ENCODE measurements around the gene GAS6.

GAS6 gene

DNA sequence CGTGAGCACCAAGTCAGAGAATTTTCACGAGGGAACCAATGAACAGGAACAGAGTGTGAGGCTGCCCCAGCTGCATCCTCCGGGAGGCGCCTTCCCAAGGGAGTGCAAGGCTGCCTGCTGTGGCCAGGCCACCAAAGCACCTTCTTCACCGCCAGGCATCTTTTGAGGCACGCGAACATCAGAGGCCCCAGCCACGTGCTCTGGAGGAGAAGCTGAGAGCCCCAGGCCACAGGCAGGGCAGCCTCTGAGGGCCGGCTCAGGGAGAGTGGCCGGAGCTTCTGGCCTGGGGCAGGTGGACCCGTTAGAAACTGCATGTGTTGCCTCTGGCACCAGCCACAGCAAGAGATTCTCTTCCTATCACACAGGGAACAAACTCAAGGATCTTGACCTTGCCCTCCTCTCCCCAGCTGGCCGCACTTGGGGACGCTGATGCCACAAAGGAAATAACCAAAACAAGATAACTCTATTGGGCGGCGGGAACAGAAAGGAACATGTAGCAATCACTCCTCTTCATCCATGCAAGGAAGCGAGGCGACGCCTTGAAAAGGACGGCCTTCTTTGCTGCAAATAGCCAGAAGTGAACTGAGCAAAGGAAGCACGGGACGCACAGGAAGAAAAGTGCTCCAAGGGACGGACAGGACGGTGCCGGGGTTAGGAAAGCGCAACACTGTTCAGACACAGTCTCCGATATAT is 19.9 kb downstream of the GAS6 start:
- DNase-seq (ENCODE audit: low spot score) = no peak
- TF ChIP-seq, protein P1, sequence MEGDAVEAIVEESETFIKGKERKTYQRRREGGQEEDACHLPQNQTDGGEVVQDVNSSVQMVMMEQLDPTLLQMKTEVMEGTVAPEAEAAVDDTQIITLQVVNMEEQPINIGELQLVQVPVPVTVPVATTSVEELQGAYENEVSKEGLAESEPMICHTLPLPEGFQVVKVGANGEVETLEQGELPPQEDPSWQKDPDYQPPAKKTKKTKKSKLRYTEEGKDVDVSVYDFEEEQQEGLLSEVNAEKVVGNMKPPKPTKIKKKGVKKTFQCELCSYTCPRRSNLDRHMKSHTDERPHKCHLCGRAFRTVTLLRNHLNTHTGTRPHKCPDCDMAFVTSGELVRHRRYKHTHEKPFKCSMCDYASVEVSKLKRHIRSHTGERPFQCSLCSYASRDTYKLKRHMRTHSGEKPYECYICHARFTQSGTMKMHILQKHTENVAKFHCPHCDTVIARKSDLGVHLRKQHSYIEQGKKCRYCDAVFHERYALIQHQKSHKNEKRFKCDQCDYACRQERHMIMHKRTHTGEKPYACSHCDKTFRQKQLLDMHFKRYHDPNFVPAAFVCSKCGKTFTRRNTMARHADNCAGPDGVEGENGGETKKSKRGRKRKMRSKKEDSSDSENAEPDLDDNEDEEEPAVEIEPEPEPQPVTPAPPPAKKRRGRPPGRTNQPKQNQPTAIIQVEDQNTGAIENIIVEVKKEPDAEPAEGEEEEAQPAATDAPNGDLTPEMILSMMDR (IDR thresholded peaks at IDR 0.05; ENCODE audit: extremely low read depth, missing control alignments) = no peak

DNA sequence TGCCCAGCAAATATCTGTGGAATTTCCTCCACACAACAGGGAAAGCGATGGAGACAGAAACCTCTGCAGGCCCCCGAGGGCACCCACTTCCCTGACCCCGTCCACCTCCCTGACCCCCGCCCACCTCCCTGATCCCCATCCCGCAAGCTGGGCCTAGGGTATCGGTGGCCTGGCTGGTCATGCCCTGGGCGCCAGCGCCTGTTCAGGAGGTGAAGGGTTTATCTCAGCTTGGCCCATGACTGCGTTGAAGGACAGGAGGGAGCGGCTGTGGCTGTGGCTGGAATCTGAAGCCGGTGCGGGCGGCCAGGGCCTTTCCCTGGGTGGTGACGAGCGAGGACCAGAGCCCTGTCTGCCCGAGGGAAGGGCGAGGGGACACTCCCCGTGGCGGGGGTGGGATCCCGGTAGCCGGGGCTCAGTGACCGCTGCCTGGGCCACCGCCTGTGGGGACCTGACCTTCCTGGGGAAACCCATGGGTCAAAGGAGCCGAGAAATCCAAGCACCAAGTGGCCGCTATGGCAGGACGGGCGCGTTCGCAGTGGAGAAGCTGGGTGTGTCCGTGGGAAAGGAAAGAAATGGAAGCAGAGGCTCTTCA is 20.7 kb downstream of the GAS6 start:
- DNase-seq (ENCODE audit: low spot score) = no peak
- TF ChIP-seq, protein P1 (IDR thresholded peaks at IDR 0.05; ENCODE audit: extremely low read depth, missing control alignments) = no peak

DNA sequence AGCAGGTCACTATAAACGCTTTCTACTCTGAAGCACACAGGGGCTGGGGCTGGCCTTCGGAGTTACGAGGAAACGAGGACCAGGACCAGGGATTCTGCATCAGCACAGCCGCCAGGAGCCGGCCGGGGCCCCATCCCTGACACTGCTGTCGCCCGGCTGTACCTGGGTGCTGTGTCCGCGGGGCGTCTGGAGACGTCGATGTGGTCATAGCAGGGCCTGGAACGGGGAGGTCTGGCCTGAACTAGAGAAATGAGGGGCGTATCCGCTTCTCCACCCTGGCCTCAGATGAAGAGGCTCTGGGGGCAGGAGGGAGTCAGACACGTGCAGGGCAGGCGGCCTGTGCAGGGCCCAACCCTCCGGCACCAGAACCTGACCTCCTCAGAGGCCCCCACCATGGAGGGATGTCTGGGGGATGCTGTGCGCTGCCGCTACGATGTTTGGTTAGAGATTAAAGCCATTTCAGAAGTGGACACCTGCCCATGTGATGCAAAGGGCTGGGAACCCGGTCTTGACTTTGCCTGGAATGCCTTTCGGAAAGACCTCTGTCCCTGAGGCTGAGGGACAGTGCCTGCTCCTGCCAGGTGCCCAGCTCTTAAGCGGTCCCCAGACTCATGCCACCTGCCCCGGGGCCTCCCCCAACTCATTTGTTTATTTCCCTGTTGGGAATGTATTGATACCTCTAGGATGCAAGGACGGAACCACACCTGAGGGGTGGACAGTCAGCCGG is 21.4 kb downstream of the GAS6 start:
- TF ChIP-seq, protein P1 (IDR thresholded peaks at IDR 0.05; ENCODE audit: extremely low read depth, missing control alignments) = no peak

DNA sequence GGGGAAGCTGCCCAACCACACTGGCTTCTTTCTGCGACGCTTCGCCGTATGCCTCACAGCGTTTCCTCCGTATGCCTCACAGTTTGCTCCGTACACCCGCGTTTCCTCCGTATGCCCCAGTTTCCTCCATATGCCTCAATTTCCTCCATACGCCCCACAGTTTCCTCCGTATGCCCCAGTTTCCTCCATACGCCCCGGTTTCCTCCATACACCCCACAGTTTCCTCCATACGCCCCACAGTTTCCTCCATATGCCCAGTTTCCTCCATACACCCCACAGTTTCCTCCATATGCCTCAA is 22.6 kb downstream of the GAS6 start:
- TF ChIP-seq, protein P1 (IDR thresholded peaks at IDR 0.05; ENCODE audit: extremely low read depth, missing control alignments) = no peak
- DNase-seq (ENCODE audit: low spot score) = no peak

More for the DNA sequence above, 21.4 kb downstream of the GAS6 start:
- no peak for DNase-seq (ENCODE audit: low spot score)

DNA sequence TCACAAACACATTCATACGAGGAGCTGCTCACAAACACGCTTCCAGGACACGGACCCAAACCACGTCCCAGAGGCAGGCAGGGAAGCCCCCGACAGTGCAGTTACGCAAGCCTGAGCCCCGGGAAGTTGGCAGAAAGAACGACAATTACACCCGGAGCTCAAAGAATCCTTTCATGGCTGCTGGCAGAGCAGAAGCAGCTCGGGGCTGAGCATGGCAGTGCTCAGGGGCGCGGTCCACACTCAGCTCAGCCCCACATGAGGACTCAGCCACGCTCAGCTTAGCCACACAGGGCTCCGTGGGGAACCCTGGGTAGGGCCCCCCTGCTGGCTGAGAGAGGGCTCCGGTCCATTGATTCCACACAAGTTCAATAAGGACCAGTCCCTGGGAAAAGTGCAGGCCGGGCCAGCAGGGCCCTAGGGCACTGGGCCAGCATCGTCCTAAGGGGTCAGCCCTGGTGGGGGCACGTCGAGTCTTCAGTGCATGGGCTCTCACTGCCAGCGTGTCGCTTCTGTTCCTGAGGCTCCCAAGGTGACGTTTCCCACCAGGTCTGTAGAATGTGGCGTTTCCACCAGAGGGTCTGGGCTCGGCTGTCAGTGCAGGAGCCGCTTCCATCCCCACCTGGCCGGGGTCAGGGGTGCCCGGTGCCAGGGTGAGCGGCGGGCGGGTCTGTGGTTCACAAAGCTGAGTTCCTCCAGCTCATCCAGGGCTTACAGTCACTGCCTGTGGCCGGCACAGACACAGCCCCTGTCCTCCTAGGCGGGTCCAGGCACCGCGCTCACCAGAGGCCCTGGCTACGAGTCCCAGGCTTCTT is 23.1 kb downstream of the GAS6 start:
- no peak for DNase-seq (ENCODE audit: low spot score)
- TF ChIP-seq, protein P1 (IDR thresholded peaks at IDR 0.05; ENCODE audit: extremely low read depth, missing control alignments) = no peak

DNA sequence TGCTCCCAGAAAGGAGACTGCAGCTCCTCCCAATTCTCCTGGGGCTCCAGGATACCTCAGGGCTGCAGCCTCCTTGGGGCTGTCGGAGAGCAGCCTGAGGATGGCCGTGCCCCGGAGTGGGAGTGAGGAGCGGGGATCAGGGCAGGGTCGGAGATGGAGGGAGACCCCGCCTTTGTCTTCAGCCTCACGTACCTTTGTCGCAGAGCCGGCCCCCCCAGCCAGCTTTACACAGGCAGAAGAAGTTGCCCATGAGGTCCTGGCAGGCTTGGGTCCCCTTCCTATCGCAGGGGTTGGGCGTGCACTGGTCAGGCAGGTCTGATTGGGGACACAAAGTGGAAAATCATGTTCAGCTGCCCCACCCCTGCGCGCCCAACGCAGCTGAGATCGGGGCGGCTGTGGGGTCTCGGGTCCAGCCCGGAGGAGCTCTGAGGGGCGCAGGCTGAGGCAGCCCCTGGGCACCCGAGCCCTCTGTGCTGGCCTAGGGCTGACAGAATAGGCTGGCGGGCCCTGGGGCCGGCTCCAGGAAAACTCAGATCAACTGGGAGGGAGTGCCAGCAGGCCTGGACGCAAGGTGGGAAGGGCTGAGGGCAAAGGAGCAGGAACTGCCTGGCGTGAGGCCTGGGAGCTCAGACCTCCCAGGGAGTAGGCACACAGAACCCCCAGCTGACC is 24.2 kb downstream of the GAS6 start:
- TF ChIP-seq, protein P1 (IDR thresholded peaks at IDR 0.05; ENCODE audit: extremely low read depth, missing control alignments) = no peak
- no peak for DNase-seq (ENCODE audit: low spot score)
